GM12801 (cell line): ENCODE data around the gene LMBR1L.

Experiments
- TF ChIP-seq, protein P1 (sequence below): IDR thresholded peaks from one replicate; pipeline ENCODE4 v1.5.1; 2011; ENCODE audit warnings: control low read depth; ENCODE audit not compliant: insufficient read length; ENCODE audit errors: extremely low read depth

LMBR1L gene

DNA sequence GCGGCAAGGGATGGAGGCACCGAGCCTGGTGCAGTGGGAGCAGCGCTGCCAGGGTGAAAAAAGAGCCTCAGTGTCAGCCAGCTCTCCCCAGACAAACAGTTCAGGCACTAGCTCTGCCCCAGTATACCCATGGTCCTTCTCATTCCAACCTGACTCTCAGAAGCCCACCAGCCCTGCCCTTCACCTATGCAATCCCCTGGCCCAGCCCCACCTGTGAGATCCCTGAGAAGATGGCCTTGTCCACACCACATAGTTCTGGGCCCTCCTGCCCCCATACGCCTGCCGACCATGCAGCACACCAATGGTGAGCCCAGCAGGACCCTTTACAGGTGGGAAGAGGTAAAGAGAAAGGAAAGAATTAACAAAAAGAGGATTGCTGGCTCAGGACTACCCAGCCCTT lies 56.6 kb downstream of the LMBR1L start:
- TF ChIP-seq, protein P1, sequence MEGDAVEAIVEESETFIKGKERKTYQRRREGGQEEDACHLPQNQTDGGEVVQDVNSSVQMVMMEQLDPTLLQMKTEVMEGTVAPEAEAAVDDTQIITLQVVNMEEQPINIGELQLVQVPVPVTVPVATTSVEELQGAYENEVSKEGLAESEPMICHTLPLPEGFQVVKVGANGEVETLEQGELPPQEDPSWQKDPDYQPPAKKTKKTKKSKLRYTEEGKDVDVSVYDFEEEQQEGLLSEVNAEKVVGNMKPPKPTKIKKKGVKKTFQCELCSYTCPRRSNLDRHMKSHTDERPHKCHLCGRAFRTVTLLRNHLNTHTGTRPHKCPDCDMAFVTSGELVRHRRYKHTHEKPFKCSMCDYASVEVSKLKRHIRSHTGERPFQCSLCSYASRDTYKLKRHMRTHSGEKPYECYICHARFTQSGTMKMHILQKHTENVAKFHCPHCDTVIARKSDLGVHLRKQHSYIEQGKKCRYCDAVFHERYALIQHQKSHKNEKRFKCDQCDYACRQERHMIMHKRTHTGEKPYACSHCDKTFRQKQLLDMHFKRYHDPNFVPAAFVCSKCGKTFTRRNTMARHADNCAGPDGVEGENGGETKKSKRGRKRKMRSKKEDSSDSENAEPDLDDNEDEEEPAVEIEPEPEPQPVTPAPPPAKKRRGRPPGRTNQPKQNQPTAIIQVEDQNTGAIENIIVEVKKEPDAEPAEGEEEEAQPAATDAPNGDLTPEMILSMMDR: no peak

DNA sequence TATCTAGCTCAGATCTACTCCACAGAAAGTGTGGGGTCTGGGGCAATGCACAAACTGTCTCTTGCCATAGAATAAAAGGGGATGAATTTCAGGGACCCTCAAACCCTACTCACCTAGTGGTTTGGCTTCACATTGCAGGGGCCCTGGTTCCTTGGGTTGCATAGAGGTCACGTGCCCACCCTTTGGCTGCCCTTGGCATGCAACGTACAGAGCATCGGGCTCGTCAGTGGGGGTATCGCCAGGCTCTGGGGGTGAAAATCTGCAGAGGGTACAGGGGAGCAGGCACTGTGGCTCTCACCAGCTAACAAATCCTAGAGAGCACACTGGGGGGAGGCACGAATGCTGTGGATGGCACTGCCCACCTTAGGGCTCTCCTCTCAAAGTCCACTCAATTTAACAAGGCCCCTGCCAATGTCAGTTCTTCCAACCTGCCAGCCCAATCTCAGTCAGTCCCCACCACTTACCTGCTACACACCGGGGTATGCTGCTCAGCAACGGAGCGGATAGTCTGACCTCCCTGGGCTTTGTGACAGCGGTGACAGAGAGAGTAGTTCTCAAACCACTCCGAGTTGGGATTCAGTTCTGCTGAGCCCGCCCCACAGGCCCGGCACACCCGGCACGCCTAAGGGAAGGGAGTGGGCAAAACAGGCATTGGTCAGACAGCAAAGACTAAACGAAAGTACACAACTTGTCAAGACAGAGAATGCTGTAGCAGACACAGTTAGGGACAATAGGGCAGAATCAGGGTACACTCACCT lies 58.0 kb downstream of the LMBR1L start:
- TF ChIP-seq, protein P1: no peak

DNA sequence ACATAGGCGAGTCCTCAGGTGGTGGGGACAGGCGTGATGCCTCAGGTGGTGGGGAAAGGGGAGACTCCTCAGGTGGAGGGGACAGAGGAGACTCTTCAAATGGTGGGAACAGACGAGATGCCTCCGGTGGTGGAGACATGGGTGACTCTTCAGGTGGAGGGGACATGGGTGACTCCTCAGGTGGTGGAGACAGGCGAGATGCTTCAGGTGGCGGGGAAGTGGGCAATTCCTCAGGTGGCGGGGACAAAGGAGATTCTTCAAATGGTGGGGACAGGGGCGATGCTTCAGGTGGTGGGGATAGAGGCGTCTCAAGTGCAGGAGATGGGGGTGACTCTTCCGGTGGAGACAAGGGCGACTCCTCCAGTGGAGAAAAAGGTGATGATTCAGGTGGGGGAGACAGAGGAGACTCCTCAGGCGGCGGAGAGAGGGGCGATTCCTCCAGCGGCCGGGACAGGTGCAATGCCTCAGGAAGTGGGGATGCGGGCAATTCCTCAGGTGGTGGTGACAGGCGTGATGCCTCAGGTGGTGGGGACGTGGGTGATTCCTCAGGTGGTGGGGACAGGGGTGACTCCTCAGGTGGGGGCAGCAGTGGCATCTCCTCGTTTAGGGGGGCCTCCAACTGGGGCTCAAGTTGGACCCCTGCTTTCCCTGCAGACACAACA lies 58.7 kb downstream of the LMBR1L start:
- TF ChIP-seq, protein P1: no peak

DNA sequence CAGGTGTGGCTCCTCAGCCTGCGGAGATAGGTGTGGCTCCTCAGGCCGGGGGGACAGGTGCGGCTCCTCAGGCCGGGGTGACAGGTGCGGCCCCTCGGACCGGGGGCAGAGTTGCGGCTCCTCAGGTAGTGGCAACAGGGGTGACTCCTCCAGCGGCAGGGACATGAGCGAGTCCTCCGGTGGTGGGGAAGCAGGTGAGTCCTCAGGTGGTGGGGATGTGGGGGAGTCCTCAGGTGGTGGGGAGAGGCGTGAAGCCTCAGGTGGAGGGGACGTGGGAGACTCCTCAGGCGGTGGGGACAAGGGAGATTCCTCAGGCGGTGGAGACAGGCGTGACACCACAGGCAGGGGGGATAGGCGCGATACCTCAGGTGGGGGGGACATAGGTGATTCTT lies 59.3 kb downstream of the LMBR1L start:
- TF ChIP-seq, protein P1: no peak

DNA sequence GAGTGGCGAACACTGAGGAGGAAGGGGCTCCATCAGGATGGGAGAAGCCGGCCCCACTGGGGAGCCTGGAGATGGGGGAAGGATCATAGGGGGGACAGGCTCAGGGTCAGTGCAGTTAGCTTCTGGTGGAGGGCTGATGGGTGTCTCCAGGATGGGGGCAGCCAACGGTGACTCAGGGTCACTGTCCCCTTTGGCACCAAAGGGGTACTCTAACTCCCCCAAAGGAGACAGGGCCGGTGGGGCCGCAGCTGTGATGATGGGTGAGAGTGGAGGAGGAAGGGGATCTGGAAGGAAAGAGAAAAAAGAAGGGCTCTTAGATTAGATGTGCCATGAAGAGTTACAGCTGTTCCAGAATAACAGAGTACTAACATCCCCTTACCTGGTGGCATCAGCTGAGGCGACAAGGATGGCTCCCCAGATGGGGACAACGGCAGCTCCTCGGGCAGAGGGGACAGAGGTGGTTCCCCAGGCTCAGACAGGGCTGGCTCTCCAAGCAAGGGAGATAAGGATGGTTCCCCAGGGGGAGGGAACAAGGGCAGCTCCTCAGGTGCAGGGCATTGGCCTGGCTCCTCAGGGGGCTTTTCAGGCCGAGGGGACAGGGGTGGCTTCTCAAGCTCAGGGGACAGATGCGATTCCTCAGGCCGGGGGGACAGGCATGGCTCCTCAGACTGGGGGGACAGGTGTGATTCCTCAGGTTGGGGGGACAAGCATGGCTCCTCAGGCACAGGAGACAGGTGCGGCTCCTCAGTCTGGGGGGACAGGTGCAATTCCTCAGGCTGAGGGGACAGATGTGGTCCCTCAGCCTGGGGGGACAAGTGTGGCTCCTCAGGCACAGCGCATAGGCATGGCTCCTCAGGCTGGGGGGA lies 59.9 kb downstream of the LMBR1L start:
- TF ChIP-seq, protein P1: no peak

DNA sequence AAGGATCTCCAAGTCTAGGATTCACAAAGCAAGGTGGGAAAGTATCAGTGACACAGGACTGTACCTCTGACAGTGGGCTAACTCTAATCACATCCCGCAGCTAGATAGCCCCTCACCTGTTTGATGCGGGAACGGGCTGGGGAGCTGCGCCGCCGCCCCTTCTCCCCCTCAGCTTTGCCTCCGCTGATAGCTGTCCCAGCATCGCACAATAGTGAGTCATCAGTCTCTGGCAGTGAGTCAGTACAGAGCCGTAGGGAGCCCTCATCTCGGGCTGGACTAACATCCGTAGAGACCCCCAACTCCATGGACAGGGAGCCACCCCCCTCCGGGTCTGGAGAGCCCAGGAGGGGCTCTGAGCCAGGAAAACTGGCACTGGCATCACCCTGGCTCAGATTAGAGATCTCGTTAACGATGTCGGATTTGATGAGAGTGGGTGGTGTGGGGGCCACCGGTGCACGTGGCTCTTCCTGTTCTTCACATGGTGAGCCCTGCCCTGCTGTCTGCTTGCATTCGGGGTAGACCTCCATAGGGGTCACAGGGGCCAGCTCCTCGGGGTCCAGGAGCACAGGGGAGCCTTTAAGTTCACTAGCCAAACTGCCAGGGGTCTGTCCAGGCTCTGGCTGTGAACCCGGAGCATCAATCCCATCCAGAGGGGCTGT lies 61.0 kb downstream of the LMBR1L start:
- TF ChIP-seq, protein P1: no peak

DNA sequence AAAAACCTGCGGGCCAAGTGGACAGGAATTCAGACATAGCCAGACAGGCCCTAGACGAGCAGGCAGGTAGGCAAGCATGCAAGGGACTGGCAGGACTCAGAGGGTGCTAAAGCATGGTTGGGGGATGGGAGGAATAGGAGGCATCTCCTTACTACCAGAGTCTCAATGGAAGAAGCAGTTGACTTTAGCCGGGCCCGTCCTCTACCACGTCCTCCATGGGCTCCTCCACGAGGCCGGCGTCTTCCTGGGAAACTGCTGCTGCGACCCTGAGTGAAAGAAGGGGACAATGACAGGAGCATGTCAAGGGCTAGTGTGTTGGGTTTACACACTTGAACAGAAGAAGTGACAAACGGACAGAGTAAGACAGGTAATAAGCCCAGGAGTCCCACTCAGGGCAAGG lies 61.7 kb downstream of the LMBR1L start:
- TF ChIP-seq, protein P1: no peak
